Neural progenitor cell (in vitro differentiated cells): Measurements from ENCODE around the gene GLCE. TPM values are rescaled to one million over a fixed set of nuclear protein-coding genes. Genes with fewer than 3 reads are reported as not detected.

Experiments used
- DNase-seq: peaks from one replicate; pipeline ENCODE4 v3.0.0-alpha.2; 2016; ENCODE audit warnings: low spot score
- H2AFZ ChIP-seq: fragments of 200-600 bp; sonication (generic); replicated peaks from 2 replicates; pipeline ENCODE4 v1.6.1; 2016; ENCODE audit warnings: antibody characterized with exemption
- H3F3A ChIP-seq: fragments of 200-600 bp; sonication (generic); 2 replicates; pipeline ENCODE4 v1.6.1; 2016; ENCODE audit warnings: antibody characterized with exemption, low read depth
- H3K27ac ChIP-seq: fragments of 200-600 bp; sonication (generic); 2 replicates; pipeline ENCODE4 v1.5.1; 2016; ENCODE audit warnings: mild to moderate bottlenecking
- H3K27me3 ChIP-seq: fragments of 200-600 bp; sonication (generic); 2 replicates; pipeline ENCODE4 v1.6.1; 2016; ENCODE audit warnings: mild to moderate bottlenecking, moderate library complexity
- H3K36me3 ChIP-seq: fragments of 200-600 bp; sonication (generic); 2 replicates; pipeline ENCODE4 v1.5.1; 2016
- H3K4me1 ChIP-seq: fragments of 200-600 bp; sonication (generic); 2 replicates; pipeline ENCODE4 v1.6.1; 2016; ENCODE audit warnings: mixed run types
- H3K4me2 ChIP-seq: fragments of 200-600 bp; sonication (generic); 2 replicates; pipeline ENCODE4 v1.6.1; 2016
- H3K4me3 ChIP-seq: fragments of 200-600 bp; sonication (generic); 2 replicates; pipeline ENCODE4 v1.5.1; 2016
- H3K79me2 ChIP-seq: fragments of 200-600 bp; sonication (generic); 2 replicates; pipeline ENCODE4 v1.6.1; 2016; ENCODE audit warnings: low read depth
- H3K9ac ChIP-seq: fragments of 200-600 bp; sonication (generic); 2 replicates; pipeline ENCODE4 v1.6.1; 2016
- H3K9me3 ChIP-seq: fragments of 200-600 bp; sonication (generic); 2 replicates; pipeline ENCODE4 v1.5.1; 2016; ENCODE audit warnings: low read depth
- H4K20me1 ChIP-seq: fragments of 200-600 bp; sonication (generic); 2 replicates; pipeline ENCODE4 v1.6.1; 2016; ENCODE audit warnings: low read depth
- H3K27ac Mint-ChIP-seq: 3 replicates; pipeline ENCODE4 v1.8.0; 2021; ENCODE audit warnings: mixed read lengths
- H3K27me3 Mint-ChIP-seq: 2 replicates; pipeline ENCODE4 v1.8.0; 2022; ENCODE audit warnings: low read depth, mild to moderate bottlenecking, inconsistent platforms, moderate library complexity, mixed read lengths; ENCODE audit not compliant: insufficient read depth
- H3K36me3 Mint-ChIP-seq: 3 replicates; pipeline ENCODE4 v1.8.0; 2021; ENCODE audit warnings: mixed read lengths
- H3K4me1 Mint-ChIP-seq: 3 replicates; pipeline ENCODE4 v1.8.0; 2021; ENCODE audit warnings: mixed read lengths
- H3K4me3 Mint-ChIP-seq: 3 replicates; pipeline ENCODE4 v1.8.0; 2021; ENCODE audit warnings: mild to moderate bottlenecking, moderate library complexity, mixed read lengths
- H3K9me3 Mint-ChIP-seq: 3 replicates; pipeline ENCODE4 v1.8.0; 2020; ENCODE audit warnings: mixed read lengths
- CTCF ChIP-seq: fragments of 200-600 bp; sonication (generic); IDR thresholded peaks from 2 replicates; pipeline ENCODE4 v1.5.1; 2017; ENCODE audit warnings: antibody characterized with exemption, mild to moderate bottlenecking
- EZH2 ChIP-seq: fragments of 200-600 bp; sonication (generic); IDR thresholded peaks from 2 replicates; pipeline ENCODE4 v1.6.1; 2017; ENCODE audit warnings: antibody characterized with exemption, mild to moderate bottlenecking, moderate library complexity
- EZH2phosphoT487 ChIP-seq: fragments of 200-600 bp; sonication (generic); IDR thresholded peaks from 2 replicates; pipeline ENCODE4 v1.6.1; 2017; ENCODE audit warnings: antibody characterized with exemption
- total RNA-seq: library from RNA; depleted of rRNA; stranded (reverse); fragments of >200 nt; gene quantifications from 2 replicates; pipeline ENCODE4 v1.2.3, GENCODE V29; 2015; ENCODE audit warnings: low replicate concordance

The GLCE gene
- total RNA-seq, 1 donor from 2014 or later, result 22.7 TPM

GRCh38 chr15:69308949-69309348, 148.5 kb downstream of the GLCE start:
- H3K4me1 Mint-ChIP-seq, result peaks cover 12% of the 10 kb centered on the region
- H3K36me3 Mint-ChIP-seq, result no peaks in the 10 kb centered on the region

GRCh38 chr15:69311319-69311721, 150.9 kb downstream of the GLCE start:
- Histone ChIP-seq H3F3A (no peaks in the 10 kb centered on the region), H3K4me1 (peaks cover 4% of the 10 kb centered on the region), H3K9ac (no peak overlapping the region), H3K36me3 (no peaks in the 10 kb centered on the region), H3K9me3 (no peaks in the 10 kb centered on the region), H2AFZ (peak overlapping the region; percentile 10), H3K4me2 (no peak overlapping the region), H3K79me2 (no peaks in the 10 kb centered on the region), H3K27me3 (no peaks in the 10 kb centered on the region), H3K27ac (no peak overlapping the region), H4K20me1 (no peaks in the 10 kb centered on the region), H3K4me3 (no peak overlapping the region)
- Mint-ChIP-seq H3K27me3 (peaks cover 10% of the 10 kb centered on the region), H3K36me3 (no peaks in the 10 kb centered on the region), H3K9me3 (peaks cover 3% of the 10 kb centered on the region), H3K4me1 (peaks cover 16% of the 10 kb centered on the region), H3K27ac (peak overlapping the region; percentile 2), H3K4me3 (no peak overlapping the region)
- DNase-seq, result no peak
- TF ChIP-seq CTCF (no peak), EZH2 (no peak), EZH2phosphoT487 (no peak)

More at GRCh38 chr15:69308949-69309348, 148.5 kb downstream of the GLCE start:
- Histone ChIP-seq H4K20me1 (no peaks in the 10 kb centered on the region), H3K9me3 (no peaks in the 10 kb centered on the region), H3K27ac (no peak overlapping the region), H3K9ac (no peak overlapping the region), H3K4me1 (peaks cover 4% of the 10 kb centered on the region), H3K4me3 (no peak overlapping the region), H2AFZ (no peak overlapping the region), H3F3A (no peaks in the 10 kb centered on the region), H3K4me2 (no peak overlapping the region), H3K27me3 (no peaks in the 10 kb centered on the region), H3K36me3 (no peaks in the 10 kb centered on the region), H3K79me2 (no peaks in the 10 kb centered on the region)
- DNase-seq, result no peak
- TF ChIP-seq EZH2 (no peak), CTCF (no peak), EZH2phosphoT487 (no peak)
- peaks cover 3% of the 10 kb centered on the region for H3K9me3 Mint-ChIP-seq
- H3K27ac Mint-ChIP-seq, result no peak overlapping the region
- H3K27me3 Mint-ChIP-seq, result peaks cover 7% of the 10 kb centered on the region
- H3K4me3 Mint-ChIP-seq, result no peak overlapping the region

GRCh38 chr15:69313432-69314000, 153.1 kb downstream of the GLCE start:
- Histone ChIP-seq H3K79me2 (no peaks in the 10 kb centered on the region), H4K20me1 (no peaks in the 10 kb centered on the region), H3K4me1 (peaks cover 4% of the 10 kb centered on the region), H3K9me3 (no peaks in the 10 kb centered on the region), H3K9ac (no peak overlapping the region), H3F3A (no peaks in the 10 kb centered on the region), H3K4me2 (no peak overlapping the region), H3K4me3 (no peak overlapping the region), H3K36me3 (no peaks in the 10 kb centered on the region), H2AFZ (no peak overlapping the region), H3K27me3 (no peaks in the 10 kb centered on the region), H3K27ac (no peak overlapping the region)
- Mint-ChIP-seq H3K27ac (no peak overlapping the region), H3K27me3 (peaks cover 6% of the 10 kb centered on the region), H3K36me3 (no peaks in the 10 kb centered on the region), H3K9me3 (no peaks in the 10 kb centered on the region), H3K4me1 (peaks cover 16% of the 10 kb centered on the region), H3K4me3 (no peak overlapping the region)
- TF ChIP-seq EZH2 (no peak), CTCF (no peak), EZH2phosphoT487 (no peak)
- DNase-seq, result no peak
